C4-2B (cell line): ENCODE results near the gene COL23A1.
A peak's percentile ranks its signal among the peaks of the same experiment; 100 is the strongest.

ENCODE experiments used
- ZFX ChIP-seq: fragments of 450-650 bp; IDR thresholded peaks from 2 replicates; pipeline ENCODE4 v1.6.1; 2017
- TF ChIP-seq, protein P1 (sequence below): fragments of 450-650 bp; conservative IDR thresholded peaks from 2 replicates; pipeline ENCODE4 v1.5.1; 2017; ENCODE audit warnings: mild to moderate bottlenecking

DNA sequence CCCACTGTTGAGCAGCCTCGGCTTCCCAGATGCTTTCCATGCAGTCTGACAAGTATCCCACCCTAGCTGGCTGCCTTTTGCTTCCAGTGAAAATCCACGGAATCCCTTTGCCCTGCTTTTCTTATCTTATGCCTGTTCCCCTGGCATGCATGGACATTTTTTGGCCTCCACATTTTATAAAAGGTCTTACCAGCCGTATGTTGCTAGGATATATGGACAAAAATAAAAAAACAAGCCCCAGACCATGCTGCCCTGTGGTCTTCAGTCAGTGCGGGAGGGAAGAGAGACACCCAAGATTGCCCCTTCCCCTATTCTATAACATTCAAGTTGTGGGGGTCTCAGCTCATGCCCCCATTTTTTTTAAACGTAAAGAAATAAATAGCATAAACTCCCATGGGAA lies 129.6 kb downstream of the COL23A1 start:
- TF ChIP-seq, protein P1, sequence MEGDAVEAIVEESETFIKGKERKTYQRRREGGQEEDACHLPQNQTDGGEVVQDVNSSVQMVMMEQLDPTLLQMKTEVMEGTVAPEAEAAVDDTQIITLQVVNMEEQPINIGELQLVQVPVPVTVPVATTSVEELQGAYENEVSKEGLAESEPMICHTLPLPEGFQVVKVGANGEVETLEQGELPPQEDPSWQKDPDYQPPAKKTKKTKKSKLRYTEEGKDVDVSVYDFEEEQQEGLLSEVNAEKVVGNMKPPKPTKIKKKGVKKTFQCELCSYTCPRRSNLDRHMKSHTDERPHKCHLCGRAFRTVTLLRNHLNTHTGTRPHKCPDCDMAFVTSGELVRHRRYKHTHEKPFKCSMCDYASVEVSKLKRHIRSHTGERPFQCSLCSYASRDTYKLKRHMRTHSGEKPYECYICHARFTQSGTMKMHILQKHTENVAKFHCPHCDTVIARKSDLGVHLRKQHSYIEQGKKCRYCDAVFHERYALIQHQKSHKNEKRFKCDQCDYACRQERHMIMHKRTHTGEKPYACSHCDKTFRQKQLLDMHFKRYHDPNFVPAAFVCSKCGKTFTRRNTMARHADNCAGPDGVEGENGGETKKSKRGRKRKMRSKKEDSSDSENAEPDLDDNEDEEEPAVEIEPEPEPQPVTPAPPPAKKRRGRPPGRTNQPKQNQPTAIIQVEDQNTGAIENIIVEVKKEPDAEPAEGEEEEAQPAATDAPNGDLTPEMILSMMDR = 0 out of 2 replicates have a peak, but pooled peaks have one; percentile 35
- TF ChIP-seq ZFX = no peak
